GM23338 (cell line): Measurements from ENCODE around the gene KRTAP4-2. TPM values are rescaled to one million over a fixed set of nuclear protein-coding genes. Genes with fewer than 3 reads are reported as not detected.

Experiments
- ATAC-seq: fragments of 200-7000 bp; cut with Tn5 transposase; 3 replicates; pipeline ENCODE4 v1.9.1; 2020
- DNase-seq: peaks from one replicate; pipeline ENCODE4 v3.0.0-alpha.2; 2015; ENCODE audit warnings: low spot score
- H2AFZ ChIP-seq: fragments of 200-600 bp; sonication (generic); 2 replicates; pipeline ENCODE4 v1.8.0; 2016; ENCODE audit warnings: antibody characterized with exemption, mild to moderate bottlenecking, moderate library complexity
- H3F3A ChIP-seq: fragments of 200-600 bp; sonication (generic); replicated peaks from 2 replicates; pipeline ENCODE4 v1.8.0; 2017; ENCODE audit warnings: antibody characterized with exemption, mixed run types, low read depth
- H3K27ac ChIP-seq: fragments of 200-600 bp; sonication (generic); 2 replicates; pipeline ENCODE4 v1.6.1; 2016; ENCODE audit warnings: low read depth
- H3K27me3 ChIP-seq: fragments of 200-600 bp; sonication (generic); 2 replicates; pipeline ENCODE4 v1.8.0; 2016; ENCODE audit warnings: mild to moderate bottlenecking, mixed run types, moderate library complexity; ENCODE audit not compliant: insufficient read depth
- H3K36me3 ChIP-seq: fragments of 200-600 bp; sonication (generic); 2 replicates; pipeline ENCODE4 v1.8.0; 2016; ENCODE audit warnings: mild to moderate bottlenecking; ENCODE audit not compliant: insufficient read depth
- H3K4me1 ChIP-seq: fragments of 200-600 bp; sonication (generic); 2 replicates; pipeline ENCODE4 v1.8.0; 2016; ENCODE audit warnings: mild to moderate bottlenecking, moderate library complexity; ENCODE audit not compliant: insufficient read depth
- H3K4me2 ChIP-seq: fragments of 200-600 bp; sonication (generic); 2 replicates; pipeline ENCODE4 v1.7.1; 2017; ENCODE audit warnings: mixed run types
- H3K4me3 ChIP-seq: fragments of 200-600 bp; sonication (generic); 2 replicates; pipeline ENCODE4 v1.6.1; 2016; ENCODE audit warnings: mixed run types
- H3K79me2 ChIP-seq: fragments of 200-600 bp; sonication (generic); replicated peaks from 2 replicates; pipeline ENCODE4 v1.8.0; 2017; ENCODE audit warnings: mild to moderate bottlenecking; ENCODE audit not compliant: insufficient read depth
- H3K9me2 ChIP-seq: fragments of 200-600 bp; sonication (generic); 2 replicates; pipeline ENCODE4 v1.8.0; 2017; ENCODE audit not compliant: insufficient read depth
- H4K20me1 ChIP-seq: fragments of 200-600 bp; sonication (generic); replicated peaks from 2 replicates; pipeline ENCODE4 v1.8.0; 2017; ENCODE audit warnings: mild to moderate bottlenecking; ENCODE audit not compliant: insufficient read depth
- H3K27ac Mint-ChIP-seq: 2 replicates; pipeline ENCODE4 v1.8.0; 2020; ENCODE audit warnings: inconsistent platforms, mild to moderate bottlenecking, moderate library complexity, mixed read lengths
- H3K27me3 Mint-ChIP-seq: 3 replicates; pipeline ENCODE4 v1.8.0; 2022; ENCODE audit warnings: low read depth, mild to moderate bottlenecking, moderate library complexity, mixed read lengths, inconsistent platforms; ENCODE audit not compliant: insufficient read depth, poor library complexity
- H3K36me3 Mint-ChIP-seq: 3 replicates; pipeline ENCODE4 v1.8.0; 2021; ENCODE audit warnings: low read depth, mild to moderate bottlenecking, inconsistent platforms, moderate library complexity, mixed read lengths
- H3K4me1 Mint-ChIP-seq: 3 replicates; pipeline ENCODE4 v1.8.0; 2020; ENCODE audit warnings: mild to moderate bottlenecking, inconsistent platforms, mixed read lengths
- H3K4me3 Mint-ChIP-seq: 3 replicates; pipeline ENCODE4 v1.8.0; 2021; ENCODE audit warnings: moderate library complexity, mild to moderate bottlenecking, inconsistent platforms, mixed read lengths
- H3K9me3 Mint-ChIP-seq: 3 replicates; pipeline ENCODE4 v1.8.0; 2020; ENCODE audit warnings: moderate library complexity, mild to moderate bottlenecking, inconsistent platforms, mixed read lengths
- CREB1 ChIP-seq: fragments of 250-450 bp; sonication (Bioruptor Pico); IDR thresholded peaks from 2 replicates; pipeline ENCODE4 v1.5.0; 2020; ENCODE audit warnings: low read depth, mild to moderate bottlenecking, moderate library complexity
- EZH2phosphoT487 ChIP-seq: fragments of 200-600 bp; sonication (generic); IDR thresholded peaks from one replicate; pipeline ENCODE4 v1.8.1; 2018; ENCODE audit warnings: antibody characterized with exemption; ENCODE audit not compliant: unreplicated experiment
- NANOG ChIP-seq: IDR thresholded peaks from 2 replicates; pipeline ENCODE4 v1.6.1; 2016; ENCODE audit warnings: antibody characterized with exemption, borderline replicate concordance
- POLR2AphosphoS5 ChIP-seq: IDR thresholded peaks from 2 replicates; pipeline ENCODE4 v1.6.1; 2016; ENCODE audit warnings: antibody characterized with exemption, low read depth
- STAT1 ChIP-seq: IDR thresholded peaks from one replicate; pipeline ENCODE4 v1.6.1; 2016; ENCODE audit warnings: antibody characterized with exemption; ENCODE audit not compliant: unreplicated experiment
- ZNF114 ChIP-seq: fragments of 250-450 bp; sonication (Bioruptor Pico); IDR thresholded peaks from 2 replicates; pipeline ENCODE4 v1.5.0; 2020; ENCODE audit warnings: mild to moderate bottlenecking, moderate library complexity
- ZNF331 ChIP-seq: fragments of 250-450 bp; sonication (Bioruptor Pico); IDR thresholded peaks from 2 replicates; pipeline ENCODE4 v1.5.0; 2020; ENCODE audit warnings: low read depth, mild to moderate bottlenecking, moderate library complexity
- polyA plus RNA-seq: library from polyadenylated mRNA; unstranded; fragments of >200 nt; fragmentation: Nextera tagmentation; extraction: Ambion mirVana; gene quantifications from 2 replicates; pipeline ENCODE4 v1.2.1, GENCODE V29; 2016
- total RNA-seq: library from RNA; depleted of rRNA; stranded (reverse); fragments of >200 nt; shearing (Covaris generic); gene quantifications from 2 replicates; pipeline ENCODE4 v1.2.3, GENCODE V29; 2014
- TF ChIP-seq, protein P1 (sequence below): fragments of 250-450 bp; sonication (Bioruptor Pico); IDR thresholded peaks from 2 replicates; pipeline ENCODE4 v1.5.0; 2020; ENCODE audit warnings: mild to moderate bottlenecking, moderate library complexity
- TF ChIP-seq, protein P2 (sequence below), 2 experiments: fragments of 200-600 bp in 1 of 2; sonication (generic) in 1 of 2; conservative IDR thresholded peaks; 2 replicates each; pipeline versions ENCODE4 v1.5.1 to v1.6.1; 2016 to 2017; ENCODE audit warnings: antibody characterized with exemption in 2 of 2, low read depth in 2 of 2, mild to moderate bottlenecking in 2 of 2, moderate library complexity in 1 of 2

KRTAP4-2 gene
- total and polyA plus RNA-seq, 2 experiments from 2014 or later, result not detected

DNA sequence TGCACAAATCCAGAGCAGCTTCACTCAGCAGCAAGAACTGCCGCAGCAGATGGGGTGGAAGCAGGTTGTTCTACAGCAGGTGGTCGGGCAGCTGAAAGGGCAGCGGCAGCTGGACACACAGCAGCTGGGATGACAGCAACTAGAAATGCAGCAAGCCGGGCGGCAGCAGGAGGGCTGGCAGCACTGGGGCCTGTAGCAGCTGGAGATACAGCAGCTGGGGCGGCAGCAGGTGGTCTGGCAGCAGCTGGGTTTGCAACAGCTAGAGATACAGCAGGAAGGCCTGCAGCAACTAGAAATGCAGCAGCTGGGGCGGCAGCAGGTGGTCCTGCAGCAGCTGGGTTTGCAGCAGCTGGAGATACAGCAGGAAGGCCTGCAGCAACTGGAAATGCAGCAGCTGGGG lies 10.5 kb downstream of the KRTAP4-2 start (continued):
- TF ChIP-seq, protein P1, sequence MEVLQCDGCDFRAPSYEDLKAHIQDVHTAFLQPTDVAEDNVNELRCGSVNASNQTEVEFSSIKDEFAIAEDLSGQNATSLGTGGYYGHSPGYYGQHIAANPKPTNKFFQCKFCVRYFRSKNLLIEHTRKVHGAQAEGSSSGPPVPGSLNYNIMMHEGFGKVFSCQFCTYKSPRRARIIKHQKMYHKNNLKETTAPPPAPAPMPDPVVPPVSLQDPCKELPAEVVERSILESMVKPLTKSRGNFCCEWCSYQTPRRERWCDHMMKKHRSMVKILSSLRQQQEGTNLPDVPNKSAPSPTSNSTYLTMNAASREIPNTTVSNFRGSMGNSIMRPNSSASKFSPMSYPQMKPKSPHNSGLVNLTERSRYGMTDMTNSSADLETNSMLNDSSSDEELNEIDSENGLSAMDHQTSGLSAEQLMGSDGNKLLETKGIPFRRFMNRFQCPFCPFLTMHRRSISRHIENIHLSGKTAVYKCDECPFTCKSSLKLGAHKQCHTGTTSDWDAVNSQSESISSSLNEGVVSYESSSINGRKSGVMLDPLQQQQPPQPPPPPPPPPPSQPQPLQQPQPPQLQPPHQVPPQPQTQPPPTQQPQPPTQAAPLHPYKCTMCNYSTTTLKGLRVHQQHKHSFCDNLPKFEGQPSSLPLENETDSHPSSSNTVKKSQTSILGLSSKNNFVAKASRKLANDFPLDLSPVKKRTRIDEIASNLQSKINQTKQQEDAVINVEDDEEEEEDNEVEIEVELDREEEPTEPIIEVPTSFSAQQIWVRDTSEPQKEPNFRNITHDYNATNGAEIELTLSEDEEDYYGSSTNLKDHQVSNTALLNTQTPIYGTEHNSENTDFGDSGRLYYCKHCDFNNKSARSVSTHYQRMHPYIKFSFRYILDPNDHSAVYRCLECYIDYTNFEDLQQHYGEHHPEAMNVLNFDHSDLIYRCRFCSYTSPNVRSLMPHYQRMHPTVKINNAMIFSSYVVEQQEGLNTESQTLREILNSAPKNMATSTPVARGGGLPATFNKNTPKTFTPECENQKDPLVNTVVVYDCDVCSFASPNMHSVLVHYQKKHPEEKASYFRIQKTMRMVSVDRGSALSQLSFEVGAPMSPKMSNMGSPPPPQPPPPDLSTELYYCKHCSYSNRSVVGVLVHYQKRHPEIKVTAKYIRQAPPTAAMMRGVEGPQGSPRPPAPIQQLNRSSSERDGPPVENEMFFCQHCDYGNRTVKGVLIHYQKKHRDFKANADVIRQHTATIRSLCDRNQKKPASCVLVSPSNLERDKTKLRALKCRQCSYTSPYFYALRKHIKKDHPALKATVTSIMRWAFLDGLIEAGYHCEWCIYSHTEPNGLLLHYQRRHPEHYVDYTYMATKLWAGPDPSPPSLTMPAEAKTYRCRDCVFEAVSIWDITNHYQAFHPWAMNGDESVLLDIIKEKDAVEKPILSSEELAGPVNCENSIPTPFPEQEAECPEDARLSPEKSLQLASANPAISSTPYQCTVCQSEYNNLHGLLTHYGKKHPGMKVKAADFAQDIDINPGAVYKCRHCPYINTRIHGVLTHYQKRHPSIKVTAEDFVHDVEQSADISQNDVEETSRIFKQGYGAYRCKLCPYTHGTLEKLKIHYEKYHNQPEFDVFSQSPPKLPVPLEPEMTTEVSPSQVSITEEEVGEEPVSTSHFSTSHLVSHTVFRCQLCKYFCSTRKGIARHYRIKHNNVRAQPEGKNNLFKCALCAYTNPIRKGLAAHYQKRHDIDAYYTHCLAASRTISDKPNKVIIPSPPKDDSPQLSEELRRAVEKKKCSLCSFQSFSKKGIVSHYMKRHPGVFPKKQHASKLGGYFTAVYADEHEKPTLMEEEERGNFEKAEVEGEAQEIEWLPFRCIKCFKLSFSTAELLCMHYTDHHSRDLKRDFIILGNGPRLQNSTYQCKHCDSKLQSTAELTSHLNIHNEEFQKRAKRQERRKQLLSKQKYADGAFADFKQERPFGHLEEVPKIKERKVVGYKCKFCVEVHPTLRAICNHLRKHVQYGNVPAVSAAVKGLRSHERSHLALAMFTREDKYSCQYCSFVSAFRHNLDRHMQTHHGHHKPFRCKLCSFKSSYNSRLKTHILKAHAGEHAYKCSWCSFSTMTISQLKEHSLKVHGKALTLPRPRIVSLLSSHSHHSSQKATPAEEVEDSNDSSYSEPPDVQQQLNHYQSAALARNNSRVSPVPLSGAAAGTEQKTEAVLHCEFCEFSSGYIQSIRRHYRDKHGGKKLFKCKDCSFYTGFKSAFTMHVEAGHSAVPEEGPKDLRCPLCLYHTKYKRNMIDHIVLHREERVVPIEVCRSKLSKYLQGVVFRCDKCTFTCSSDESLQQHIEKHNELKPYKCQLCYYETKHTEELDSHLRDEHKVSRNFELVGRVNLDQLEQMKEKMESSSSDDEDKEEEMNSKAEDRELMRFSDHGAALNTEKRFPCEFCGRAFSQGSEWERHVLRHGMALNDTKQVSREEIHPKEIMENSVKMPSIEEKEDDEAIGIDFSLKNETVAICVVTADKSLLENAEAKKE (CRISPR knock-in tag), result no peak

DNA sequence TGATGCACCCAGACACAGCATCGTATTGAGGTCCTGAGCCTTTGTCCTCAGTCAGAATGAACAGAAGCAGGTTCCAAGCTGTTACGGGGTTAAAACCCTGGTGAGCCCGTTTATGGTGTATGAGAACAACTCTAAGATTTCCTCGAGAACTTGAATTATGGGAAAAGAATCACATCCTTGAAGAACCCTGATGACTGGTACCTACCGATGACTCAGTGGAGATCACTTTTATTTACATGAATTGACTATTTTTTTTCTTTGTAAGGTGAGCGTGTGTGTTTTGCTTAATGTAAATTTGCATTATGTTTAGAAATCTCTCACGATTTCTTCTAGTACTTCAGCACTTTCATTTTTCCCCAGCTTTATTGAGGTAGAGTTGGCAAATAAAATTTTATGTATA lies 14.2 kb downstream of the KRTAP4-2 start:
- H3K27me3 ChIP-seq, result no peaks in the 10 kb centered on the region
- H2AFZ ChIP-seq, result peak overlapping the region; percentile 70
- Mint-ChIP-seq H3K36me3 (no peaks in the 10 kb centered on the region), H3K4me1 (peaks cover 5% of the 10 kb centered on the region; the same call in 2 of the 3 replicates), H3K9me3 (no peaks in the 10 kb centered on the region; the same call in 2 of the 3 replicates), H3K27ac (no peak overlapping the region), H3K27me3 (peaks cover 2% of the 10 kb centered on the region), H3K4me3 (no peak overlapping the region)
- no peaks in the 10 kb centered on the region for H3K79me2 ChIP-seq
- H3K4me1 ChIP-seq, result no peaks in the 10 kb centered on the region
- ATAC-seq (no peak), DNase-seq (no peak)
- H3K36me3 ChIP-seq, result no peaks in the 10 kb centered on the region
- H3K9me2 ChIP-seq, result no peaks in the 10 kb centered on the region
- H3K4me2 ChIP-seq, result no peak overlapping the region
- no peaks in the 10 kb centered on the region for H4K20me1 ChIP-seq
- no peaks in the 10 kb centered on the region for H3F3A ChIP-seq
- TF ChIP-seq ZNF331 (CRISPR knock-in tag) (no peak), STAT1 (no peak), POLR2AphosphoS5 (no peak), CREB1 (CRISPR knock-in tag) (no peak), ZNF114 (no peak), EZH2phosphoT487 (no peak), NANOG (no peak)
- TF ChIP-seq, protein P2, sequence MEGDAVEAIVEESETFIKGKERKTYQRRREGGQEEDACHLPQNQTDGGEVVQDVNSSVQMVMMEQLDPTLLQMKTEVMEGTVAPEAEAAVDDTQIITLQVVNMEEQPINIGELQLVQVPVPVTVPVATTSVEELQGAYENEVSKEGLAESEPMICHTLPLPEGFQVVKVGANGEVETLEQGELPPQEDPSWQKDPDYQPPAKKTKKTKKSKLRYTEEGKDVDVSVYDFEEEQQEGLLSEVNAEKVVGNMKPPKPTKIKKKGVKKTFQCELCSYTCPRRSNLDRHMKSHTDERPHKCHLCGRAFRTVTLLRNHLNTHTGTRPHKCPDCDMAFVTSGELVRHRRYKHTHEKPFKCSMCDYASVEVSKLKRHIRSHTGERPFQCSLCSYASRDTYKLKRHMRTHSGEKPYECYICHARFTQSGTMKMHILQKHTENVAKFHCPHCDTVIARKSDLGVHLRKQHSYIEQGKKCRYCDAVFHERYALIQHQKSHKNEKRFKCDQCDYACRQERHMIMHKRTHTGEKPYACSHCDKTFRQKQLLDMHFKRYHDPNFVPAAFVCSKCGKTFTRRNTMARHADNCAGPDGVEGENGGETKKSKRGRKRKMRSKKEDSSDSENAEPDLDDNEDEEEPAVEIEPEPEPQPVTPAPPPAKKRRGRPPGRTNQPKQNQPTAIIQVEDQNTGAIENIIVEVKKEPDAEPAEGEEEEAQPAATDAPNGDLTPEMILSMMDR (conservative IDR thresholded peaks at IDR 0.05; ENCODE audit: low read depth in 2 of 2), result no peak
- no peak overlapping the region for H3K4me3 ChIP-seq
- H3K27ac ChIP-seq, result no peak overlapping the region
